Measurements from ENCODE around the gene PSTPIP1. TPM values are rescaled to one million over a fixed set of nuclear protein-coding genes. Genes with fewer than 3 reads are reported as not detected.

The PSTPIP1 gene
- total and polyA plus RNA-seq, 9 of the 15 experiments (the other 6 are each of a cell fraction or from before 2014, with no cell fraction given): not detected

DNA sequence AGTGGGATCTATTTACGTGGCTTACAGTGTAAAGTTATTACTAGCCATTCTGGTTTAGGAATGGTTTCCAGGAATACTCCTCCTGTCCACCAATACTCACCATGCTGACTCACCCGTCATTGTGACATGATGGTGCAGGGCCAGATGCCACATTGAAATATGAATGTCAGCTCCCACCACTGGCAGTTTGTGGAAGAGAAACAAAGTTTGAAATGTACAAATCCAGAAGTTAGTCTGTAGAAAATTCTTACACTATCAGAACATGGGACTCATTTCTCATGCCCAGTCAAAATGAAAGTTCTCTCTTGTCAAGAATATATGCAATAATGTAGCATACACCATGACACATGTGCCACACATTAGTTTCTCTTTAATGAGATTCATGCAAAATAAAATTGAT, 90.4 kb downstream of the PSTPIP1 start (continued):
- TF ChIP-seq, protein P1, sequence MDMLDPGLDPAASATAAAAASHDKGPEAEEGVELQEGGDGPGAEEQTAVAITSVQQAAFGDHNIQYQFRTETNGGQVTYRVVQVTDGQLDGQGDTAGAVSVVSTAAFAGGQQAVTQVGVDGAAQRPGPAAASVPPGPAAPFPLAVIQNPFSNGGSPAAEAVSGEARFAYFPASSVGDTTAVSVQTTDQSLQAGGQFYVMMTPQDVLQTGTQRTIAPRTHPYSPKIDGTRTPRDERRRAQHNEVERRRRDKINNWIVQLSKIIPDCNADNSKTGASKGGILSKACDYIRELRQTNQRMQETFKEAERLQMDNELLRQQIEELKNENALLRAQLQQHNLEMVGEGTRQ (CRISPR knock-in tag; IDR thresholded peaks at IDR 0.05): no peak
- peak; percentile 86 for TF ChIP-seq JUND (IDR thresholded peaks at IDR 0.05; ENCODE audit: borderline replicate concordance, low read depth, low read length)
- peak; percentile 82; the same call in 2 of the 3 replicates for TF ChIP-seq JUND (tag; IDR thresholded peaks at IDR 0.05; ENCODE audit: borderline replicate concordance, low read depth, low read length)
- TF ChIP-seq, protein P2, sequence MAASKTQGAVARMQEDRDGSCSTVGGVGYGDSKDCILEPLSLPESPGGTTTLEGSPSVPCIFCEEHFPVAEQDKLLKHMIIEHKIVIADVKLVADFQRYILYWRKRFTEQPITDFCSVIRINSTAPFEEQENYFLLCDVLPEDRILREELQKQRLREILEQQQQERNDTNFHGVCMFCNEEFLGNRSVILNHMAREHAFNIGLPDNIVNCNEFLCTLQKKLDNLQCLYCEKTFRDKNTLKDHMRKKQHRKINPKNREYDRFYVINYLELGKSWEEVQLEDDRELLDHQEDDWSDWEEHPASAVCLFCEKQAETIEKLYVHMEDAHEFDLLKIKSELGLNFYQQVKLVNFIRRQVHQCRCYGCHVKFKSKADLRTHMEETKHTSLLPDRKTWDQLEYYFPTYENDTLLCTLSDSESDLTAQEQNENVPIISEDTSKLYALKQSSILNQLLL (CRISPR knock-in tag; IDR thresholded peaks at IDR 0.05; ENCODE audit: borderline replicate concordance): no peak
- peak; percentile 30; the same call in 1 of the 2 replicates for TF ChIP-seq DPF2 (IDR thresholded peaks at IDR 0.05)
- no peak for TF ChIP-seq RBM14 (IDR thresholded peaks at IDR 0.05; ENCODE audit: borderline replicate concordance, insufficient read depth, low read depth, low read length)
- no peak for TF ChIP-seq E2F3 (CRISPR knock-in tag; IDR thresholded peaks at IDR 0.05)
- TF ChIP-seq, protein P3, sequence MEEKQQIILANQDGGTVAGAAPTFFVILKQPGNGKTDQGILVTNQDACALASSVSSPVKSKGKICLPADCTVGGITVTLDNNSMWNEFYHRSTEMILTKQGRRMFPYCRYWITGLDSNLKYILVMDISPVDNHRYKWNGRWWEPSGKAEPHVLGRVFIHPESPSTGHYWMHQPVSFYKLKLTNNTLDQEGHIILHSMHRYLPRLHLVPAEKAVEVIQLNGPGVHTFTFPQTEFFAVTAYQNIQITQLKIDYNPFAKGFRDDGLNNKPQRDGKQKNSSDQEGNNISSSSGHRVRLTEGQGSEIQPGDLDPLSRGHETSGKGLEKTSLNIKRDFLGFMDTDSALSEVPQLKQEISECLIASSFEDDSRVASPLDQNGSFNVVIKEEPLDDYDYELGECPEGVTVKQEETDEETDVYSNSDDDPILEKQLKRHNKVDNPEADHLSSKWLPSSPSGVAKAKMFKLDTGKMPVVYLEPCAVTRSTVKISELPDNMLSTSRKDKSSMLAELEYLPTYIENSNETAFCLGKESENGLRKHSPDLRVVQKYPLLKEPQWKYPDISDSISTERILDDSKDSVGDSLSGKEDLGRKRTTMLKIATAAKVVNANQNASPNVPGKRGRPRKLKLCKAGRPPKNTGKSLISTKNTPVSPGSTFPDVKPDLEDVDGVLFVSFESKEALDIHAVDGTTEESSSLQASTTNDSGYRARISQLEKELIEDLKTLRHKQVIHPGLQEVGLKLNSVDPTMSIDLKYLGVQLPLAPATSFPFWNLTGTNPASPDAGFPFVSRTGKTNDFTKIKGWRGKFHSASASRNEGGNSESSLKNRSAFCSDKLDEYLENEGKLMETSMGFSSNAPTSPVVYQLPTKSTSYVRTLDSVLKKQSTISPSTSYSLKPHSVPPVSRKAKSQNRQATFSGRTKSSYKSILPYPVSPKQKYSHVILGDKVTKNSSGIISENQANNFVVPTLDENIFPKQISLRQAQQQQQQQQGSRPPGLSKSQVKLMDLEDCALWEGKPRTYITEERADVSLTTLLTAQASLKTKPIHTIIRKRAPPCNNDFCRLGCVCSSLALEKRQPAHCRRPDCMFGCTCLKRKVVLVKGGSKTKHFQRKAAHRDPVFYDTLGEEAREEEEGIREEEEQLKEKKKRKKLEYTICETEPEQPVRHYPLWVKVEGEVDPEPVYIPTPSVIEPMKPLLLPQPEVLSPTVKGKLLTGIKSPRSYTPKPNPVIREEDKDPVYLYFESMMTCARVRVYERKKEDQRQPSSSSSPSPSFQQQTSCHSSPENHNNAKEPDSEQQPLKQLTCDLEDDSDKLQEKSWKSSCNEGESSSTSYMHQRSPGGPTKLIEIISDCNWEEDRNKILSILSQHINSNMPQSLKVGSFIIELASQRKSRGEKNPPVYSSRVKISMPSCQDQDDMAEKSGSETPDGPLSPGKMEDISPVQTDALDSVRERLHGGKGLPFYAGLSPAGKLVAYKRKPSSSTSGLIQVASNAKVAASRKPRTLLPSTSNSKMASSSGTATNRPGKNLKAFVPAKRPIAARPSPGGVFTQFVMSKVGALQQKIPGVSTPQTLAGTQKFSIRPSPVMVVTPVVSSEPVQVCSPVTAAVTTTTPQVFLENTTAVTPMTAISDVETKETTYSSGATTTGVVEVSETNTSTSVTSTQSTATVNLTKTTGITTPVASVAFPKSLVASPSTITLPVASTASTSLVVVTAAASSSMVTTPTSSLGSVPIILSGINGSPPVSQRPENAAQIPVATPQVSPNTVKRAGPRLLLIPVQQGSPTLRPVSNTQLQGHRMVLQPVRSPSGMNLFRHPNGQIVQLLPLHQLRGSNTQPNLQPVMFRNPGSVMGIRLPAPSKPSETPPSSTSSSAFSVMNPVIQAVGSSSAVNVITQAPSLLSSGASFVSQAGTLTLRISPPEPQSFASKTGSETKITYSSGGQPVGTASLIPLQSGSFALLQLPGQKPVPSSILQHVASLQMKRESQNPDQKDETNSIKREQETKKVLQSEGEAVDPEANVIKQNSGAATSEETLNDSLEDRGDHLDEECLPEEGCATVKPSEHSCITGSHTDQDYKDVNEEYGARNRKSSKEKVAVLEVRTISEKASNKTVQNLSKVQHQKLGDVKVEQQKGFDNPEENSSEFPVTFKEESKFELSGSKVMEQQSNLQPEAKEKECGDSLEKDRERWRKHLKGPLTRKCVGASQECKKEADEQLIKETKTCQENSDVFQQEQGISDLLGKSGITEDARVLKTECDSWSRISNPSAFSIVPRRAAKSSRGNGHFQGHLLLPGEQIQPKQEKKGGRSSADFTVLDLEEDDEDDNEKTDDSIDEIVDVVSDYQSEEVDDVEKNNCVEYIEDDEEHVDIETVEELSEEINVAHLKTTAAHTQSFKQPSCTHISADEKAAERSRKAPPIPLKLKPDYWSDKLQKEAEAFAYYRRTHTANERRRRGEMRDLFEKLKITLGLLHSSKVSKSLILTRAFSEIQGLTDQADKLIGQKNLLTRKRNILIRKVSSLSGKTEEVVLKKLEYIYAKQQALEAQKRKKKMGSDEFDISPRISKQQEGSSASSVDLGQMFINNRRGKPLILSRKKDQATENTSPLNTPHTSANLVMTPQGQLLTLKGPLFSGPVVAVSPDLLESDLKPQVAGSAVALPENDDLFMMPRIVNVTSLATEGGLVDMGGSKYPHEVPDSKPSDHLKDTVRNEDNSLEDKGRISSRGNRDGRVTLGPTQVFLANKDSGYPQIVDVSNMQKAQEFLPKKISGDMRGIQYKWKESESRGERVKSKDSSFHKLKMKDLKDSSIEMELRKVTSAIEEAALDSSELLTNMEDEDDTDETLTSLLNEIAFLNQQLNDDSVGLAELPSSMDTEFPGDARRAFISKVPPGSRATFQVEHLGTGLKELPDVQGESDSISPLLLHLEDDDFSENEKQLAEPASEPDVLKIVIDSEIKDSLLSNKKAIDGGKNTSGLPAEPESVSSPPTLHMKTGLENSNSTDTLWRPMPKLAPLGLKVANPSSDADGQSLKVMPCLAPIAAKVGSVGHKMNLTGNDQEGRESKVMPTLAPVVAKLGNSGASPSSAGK (IDR thresholded peaks at IDR 0.05): no peak
- TF ChIP-seq, protein P4, sequence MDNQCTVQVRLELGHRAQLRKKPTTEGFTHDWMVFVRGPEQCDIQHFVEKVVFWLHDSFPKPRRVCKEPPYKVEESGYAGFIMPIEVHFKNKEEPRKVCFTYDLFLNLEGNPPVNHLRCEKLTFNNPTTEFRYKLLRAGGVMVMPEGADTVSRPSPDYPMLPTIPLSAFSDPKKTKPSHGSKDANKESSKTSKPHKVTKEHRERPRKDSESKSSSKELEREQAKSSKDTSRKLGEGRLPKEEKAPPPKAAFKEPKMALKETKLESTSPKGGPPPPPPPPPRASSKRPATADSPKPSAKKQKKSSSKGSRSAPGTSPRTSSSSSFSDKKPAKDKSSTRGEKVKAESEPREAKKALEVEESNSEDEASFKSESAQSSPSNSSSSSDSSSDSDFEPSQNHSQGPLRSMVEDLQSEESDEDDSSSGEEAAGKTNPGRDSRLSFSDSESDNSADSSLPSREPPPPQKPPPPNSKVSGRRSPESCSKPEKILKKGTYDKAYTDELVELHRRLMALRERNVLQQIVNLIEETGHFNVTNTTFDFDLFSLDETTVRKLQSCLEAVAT (IDR thresholded peaks at IDR 0.05): no peak
- TF ChIP-seq KLF10 (CRISPR knock-in tag; IDR thresholded peaks at IDR 0.05): no peak
- TF ChIP-seq, protein P5, sequence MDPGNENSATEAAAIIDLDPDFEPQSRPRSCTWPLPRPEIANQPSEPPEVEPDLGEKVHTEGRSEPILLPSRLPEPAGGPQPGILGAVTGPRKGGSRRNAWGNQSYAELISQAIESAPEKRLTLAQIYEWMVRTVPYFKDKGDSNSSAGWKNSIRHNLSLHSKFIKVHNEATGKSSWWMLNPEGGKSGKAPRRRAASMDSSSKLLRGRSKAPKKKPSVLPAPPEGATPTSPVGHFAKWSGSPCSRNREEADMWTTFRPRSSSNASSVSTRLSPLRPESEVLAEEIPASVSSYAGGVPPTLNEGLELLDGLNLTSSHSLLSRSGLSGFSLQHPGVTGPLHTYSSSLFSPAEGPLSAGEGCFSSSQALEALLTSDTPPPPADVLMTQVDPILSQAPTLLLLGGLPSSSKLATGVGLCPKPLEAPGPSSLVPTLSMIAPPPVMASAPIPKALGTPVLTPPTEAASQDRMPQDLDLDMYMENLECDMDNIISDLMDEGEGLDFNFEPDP (CRISPR knock-in tag; IDR thresholded peaks at IDR 0.05): no peak
- no peak for TF ChIP-seq ARHGAP35 (IDR thresholded peaks at IDR 0.05; ENCODE audit: partially characterized antibody)

All from K562 (cell line).